MCF 10A (cell line): Measurements from ENCODE around the gene NDUFC2. TPM values are rescaled to one million over a fixed set of nuclear protein-coding genes. Genes with fewer than 3 reads are reported as not detected.
A peak's percentile ranks its signal among the peaks of the same experiment; 100 is the strongest.
"Not testable (repeated sequence)": the region's sequence is repeated elsewhere in the genome, so short reads cannot be mapped to it uniquely, and the experiment has no call there.

Source experiments
- BruUV-seq: library from RNA; stranded (reverse); fragments of 400-500 nt; replicated peaks from 2 replicates; lab custom pipeline; 2021; lab: Mats Ljungman, UMichigan
- CTCF ChIA-PET: fragments of 300-600 bp; sonication (Branson Sonifier 250); formaldehyde crosslinking; extraction: SDS; loops from one replicate; lab custom pipeline; 2021; ENCODE audit warnings: antibody characterized with exemption, inconsistent platforms; lab: Yijun Ruan, JAX
- POLR2A ChIA-PET: fragments of 300-600, 350-650 bp; sonication (Branson Sonifier 250); formaldehyde crosslinking; extraction: SDS; loops from one replicate; lab custom pipeline; 2020; ENCODE audit warnings: antibody characterized with exemption, inconsistent platforms; lab: Yijun Ruan, JAX
- DNase-seq: peaks from one replicate; pipeline ENCODE4 v3.0.0-alpha.2; 2018; ENCODE audit not compliant: unreplicated experiment
- H3K27ac Mint-ChIP-seq: one replicate; pipeline ENCODE4 v1.8.0; 2022; ENCODE audit warnings: mild to moderate bottlenecking, low read depth, mixed read lengths; ENCODE audit not compliant: unreplicated experiment
- H3K27me3 Mint-ChIP-seq: one replicate; pipeline ENCODE4 v1.8.0; 2022; ENCODE audit warnings: mixed read lengths; ENCODE audit not compliant: insufficient read depth, unreplicated experiment
- H3K36me3 Mint-ChIP-seq: one replicate; pipeline ENCODE4 v1.8.0; 2022; ENCODE audit warnings: mild to moderate bottlenecking, moderate library complexity, mixed read lengths; ENCODE audit not compliant: insufficient read depth, unreplicated experiment
- H3K4me1 Mint-ChIP-seq: one replicate; pipeline ENCODE4 v1.8.0; 2022; ENCODE audit warnings: mixed read lengths; ENCODE audit not compliant: insufficient read depth, unreplicated experiment
- H3K4me3 Mint-ChIP-seq: one replicate; pipeline ENCODE4 v1.8.0; 2022; ENCODE audit warnings: mild to moderate bottlenecking, moderate library complexity, mixed read lengths; ENCODE audit not compliant: unreplicated experiment
- H3K9me3 Mint-ChIP-seq: one replicate; pipeline ENCODE4 v1.8.0; 2022; ENCODE audit warnings: mixed read lengths; ENCODE audit not compliant: unreplicated experiment
- CTCF ChIP-seq: fragments of 200-600 bp; IDR thresholded peaks from one replicate; pipeline ENCODE4 v1.8.0; 2022; ENCODE audit warnings: antibody characterized with exemption, mild to moderate bottlenecking; ENCODE audit not compliant: unreplicated experiment
- intact Hi-C: fragments of 100-400 bp; cut with micrococcal nuclease; formaldehyde crosslinking; loops from 2 replicates; pipeline ENCODE4 v1.14.1; 2022
- total RNA-seq: library from RNA; stranded (reverse); gene quantifications from 2 replicates; pipeline ENCODE4 v1.2.3, GENCODE V29; 2022

NDUFC2 gene
- total RNA-seq, 1 experiment from 2014 or later: 186 TPM

GRCh38 chr11:78032090-78032489 lies 47.6 kb downstream of the NDUFC2 start:
- peak; percentile 38 for DNase-seq
- CTCF ChIA-PET: interaction anchor here (0.6 to 4.7 kb wide), 4 partner anchors 8 to 209 kb away, joined by 3 to 23 read pairs (median 4); no protein-coding TSS in a partner anchor
- Mint-ChIP-seq H3K4me1 (peaks cover 24% of the 10 kb centered on the region), H3K27ac (no peak overlapping the region), H3K36me3 (peaks cover 5% of the 10 kb centered on the region), H3K4me3 (no peak overlapping the region), H3K9me3 (no peaks in the 10 kb centered on the region), H3K27me3 (no peaks in the 10 kb centered on the region)
- TF ChIP-seq CTCF: no peak
- intact Hi-C loops: no loop called here
- POLR2A ChIA-PET: interaction anchor here (0.6 to 3.3 kb wide), 3 partner anchors 9 to 652 kb away, joined by 3 to 9 read pairs (median 6); partner anchors contain the start of gene INTS4
- no TSS peak for BruUV-seq

- Mint-ChIP-seq H3K27ac (no peak overlapping the region), H3K4me1 (peaks cover 22% of the 10 kb centered on the region), H3K4me3 (no peak overlapping the region), H3K9me3 (no peaks in the 10 kb centered on the region), H3K36me3 (peaks cover 5% of the 10 kb centered on the region), H3K27me3 (no peaks in the 10 kb centered on the region)
- no peak for DNase-seq
- ChIA-PET POLR2A (interaction anchor here (0.6 to 3.3 kb wide), 4 partner anchors 9 to 652 kb away, joined by 3 to 9 read pairs (median 5); partner anchors contain the start of gene INTS4), CTCF (interaction anchor here (0.6 to 4.7 kb wide), 3 partner anchors 8 to 14 kb away, joined by 3 to 23 read pairs (median 4); no protein-coding TSS in a partner anchor)
- no peak for TF ChIP-seq CTCF
- no TSS peak for BruUV-seq
- intact Hi-C loops: no loop called here
These were observed 48.0 kb downstream of the NDUFC2 start for GRCh38 chr11:78031629-78032028.

- H3K4me1 Mint-ChIP-seq: peaks cover 22% of the 10 kb centered on the region
- H3K27me3 Mint-ChIP-seq: no peaks in the 10 kb centered on the region
- H3K27ac Mint-ChIP-seq: peak overlapping the region; percentile 14
- BruUV-seq: no TSS peak
- no peak overlapping the region for H3K4me3 Mint-ChIP-seq
- no peak for TF ChIP-seq CTCF
- ChIA-PET CTCF (interaction anchor here (0.6 to 4.7 kb wide), 3 partner anchors 15 to 29 kb away, joined by 3 to 23 read pairs (median 4); no protein-coding TSS in a partner anchor), POLR2A (interaction anchor here (0.6 to 3.3 kb wide), 5 partner anchors 10 to 207 kb away, joined by 3 to 9 read pairs (median 3); partner anchors contain the start of gene INTS4)
- H3K36me3 Mint-ChIP-seq: peaks cover 5% of the 10 kb centered on the region
- no peaks in the 10 kb centered on the region for H3K9me3 Mint-ChIP-seq
- intact Hi-C loops: no loop called here
- peak; percentile 84 for DNase-seq
These were observed 49.0 kb downstream of the NDUFC2 start for GRCh38 chr11:78030429-78031325.

- intact Hi-C loops, H3K9me3 Mint-ChIP-seq, H3K27me3 Mint-ChIP-seq, H3K27ac Mint-ChIP-seq, H3K4me3 Mint-ChIP-seq, BruUV-seq, H3K36me3 Mint-ChIP-seq: not testable (repeated sequence)
- ChIA-PET CTCF (interaction anchor here (1.0 to 1.2 kb wide), 2 partner anchors 8 to 18 kb away, joined by 3 read pairs; no protein-coding TSS in a partner anchor), POLR2A (interaction anchor here (0.8 to 1.2 kb wide), 2 partner anchors 12 to 34 kb away, joined by 4 to 6 read pairs; partner anchors contain the start of gene INTS4)
- peak; percentile 84 for DNase-seq
- peaks cover 15% of the 10 kb centered on the region for H3K4me1 Mint-ChIP-seq
These were observed 51.2 kb downstream of the NDUFC2 start for GRCh38 chr11:78028423-78028822.
